Stomach (tissue), 19 donors: ENCODE data around the gene OR1S2. TPM values are rescaled to one million over a fixed set of nuclear protein-coding genes. Genes with fewer than 3 reads are reported as not detected.

ENCODE experiments used
- DNase-seq, 2 donors: peaks; one replicate each; pipeline versions ENCODE4 v3.0.0 to v3.0.0-alpha.2; 2013 to 2019
- H3K27ac ChIP-seq, 5 donors: fragments of 200-600 bp in 4 of 5; sonication (generic) in 4 of 5; one replicate each; pipeline ENCODE4 v1.5.1; 2013 to 2019; ENCODE audit warnings: mild to moderate bottlenecking in 1 of 5, moderate library complexity in 1 of 5
- H3K27me3 ChIP-seq, 3 donors: fragments of 200-600 bp; sonication (generic); one replicate each; pipeline ENCODE4 v1.5.1; 2017 to 2019; ENCODE audit warnings: mixed run types in 1 of 3
- H3K36me3 ChIP-seq, 4 donors: fragments of 200-600 bp; sonication (generic); 1 replicate in 3 of 4; 2 replicates in 1 of 4; pipeline ENCODE4 v1.5.1; 2016 to 2019
- H3K4me1 ChIP-seq, 4 donors: fragments of 200-600 bp; sonication (generic); one replicate each; pipeline ENCODE4 v1.5.1; 2016 to 2019
- H3K4me3 ChIP-seq, 4 donors: fragments of 200-600 bp; sonication (generic) in 3 of 4; one replicate each; pipeline ENCODE4 v1.5.1; 2016 to 2019; ENCODE audit warnings: mild to moderate bottlenecking in 1 of 4
- H3K9me3 ChIP-seq, 4 donors: fragments of 200-600 bp; sonication (generic); one replicate each; pipeline ENCODE4 v1.5.1; 2016 to 2019
- EP300 ChIP-seq: sonication (generic); formaldehyde crosslinking; IDR thresholded peaks from one replicate; pipeline ENCODE4 v1.6.1; 2017; ENCODE audit warnings: antibody characterized with exemption
- POLR2A ChIP-seq, 4 donors: fragments of 450-650 bp; IDR thresholded peaks; one replicate each; pipeline ENCODE4 v1.6.1; 2016; ENCODE audit warnings: antibody characterized with exemption in 4 of 4, control low read depth in 2 of 4, mild to moderate bottlenecking in 1 of 4, moderate library complexity in 1 of 4
- POLR2AphosphoS5 ChIP-seq, 3 donors: sonication (generic); formaldehyde crosslinking; IDR thresholded peaks; one replicate each; pipeline ENCODE4 v1.6.1; 2016; ENCODE audit warnings: antibody characterized with exemption in 3 of 3
- WGBS, 5 donors: extraction: QIAGEN DNeasy Blood & Tissue Kit in 3 of 5; methylation state at CpG; one replicate each; pipeline versions ENCODE4 v1.1.5 to v1.1.7; 2013 to 2018; 5-methylcytosine and 5-hydroxymethylcytosine counted together
- intact Hi-C: fragments of 100-400 bp; cut with DNase I; formaldehyde crosslinking; loops from one replicate; pipeline ENCODE4 v1.15.1; 2023; ENCODE audit warnings: low total_unique reads
- long read RNA-seq, 10 donors: transcript quantifications; one replicate each; lab custom pipeline, GENCODE V29; 2026
- polyA plus RNA-seq, 3 donors: library from polyadenylated mRNA; stranded (reverse); fragments of 200-250 nt; gene quantifications; one replicate each; pipeline ENCODE4 v1.2.3, GENCODE V29; 2013
- total RNA-seq, 5 donors: library from RNA; depleted of rRNA; stranded (reverse); fragments of >200 nt; gene quantifications; one replicate each; pipeline versions ENCODE4 v1.1.0 to v1.2.3, GENCODE V29; 2014 to 2016
- TF ChIP-seq, protein P1 (sequence below), 7 experiments: fragments of 450-650 bp in 4 of 7; fragments of 200-600 bp in 3 of 7; sonication (generic) in 3 of 7; IDR thresholded peaks; one replicate each; pipeline ENCODE4 v1.5.1; 2016 to 2019; ENCODE audit warnings: antibody characterized with exemption in 7 of 7, control low read depth in 2 of 7, mild to moderate bottlenecking in 1 of 7
- donor health status: healthy with polysubstance abuse.
- donor health status: Bipolar disorder and iron deficiency.
- donor health status: healthy.

The OR1S2 gene, protein sequence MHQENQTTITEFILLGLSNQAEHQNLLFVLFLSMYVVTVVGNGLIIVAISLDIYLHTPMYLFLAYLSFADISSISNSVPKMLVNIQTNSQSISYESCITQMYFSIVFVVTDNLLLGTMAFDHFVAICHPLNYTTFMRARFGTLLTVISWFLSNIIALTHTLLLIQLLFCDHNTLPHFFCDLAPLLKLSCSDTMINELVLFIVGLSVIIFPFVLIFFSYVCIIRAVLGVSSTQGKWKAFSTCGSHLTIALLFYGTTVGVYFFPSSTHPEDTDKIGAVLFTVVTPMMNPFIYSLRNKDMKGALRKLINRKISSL
- total RNA-seq (not detected), polyA plus RNA-seq (not detected)
- long read RNA-seq, donor 1: 0 reads
- long read RNA-seq, donor 2: 0 reads
- long read RNA-seq, donor 3: 0 reads
- long read RNA-seq, donor 4: 0 reads
- long read RNA-seq, donor 5: 0 reads
- long read RNA-seq, donor 6: 0 reads
- long read RNA-seq, donor 7: 0 reads
- long read RNA-seq, donor 8: 0 reads
- long read RNA-seq, donor 9: 0 reads
- long read RNA-seq, donor 10: 0 reads

DNA sequence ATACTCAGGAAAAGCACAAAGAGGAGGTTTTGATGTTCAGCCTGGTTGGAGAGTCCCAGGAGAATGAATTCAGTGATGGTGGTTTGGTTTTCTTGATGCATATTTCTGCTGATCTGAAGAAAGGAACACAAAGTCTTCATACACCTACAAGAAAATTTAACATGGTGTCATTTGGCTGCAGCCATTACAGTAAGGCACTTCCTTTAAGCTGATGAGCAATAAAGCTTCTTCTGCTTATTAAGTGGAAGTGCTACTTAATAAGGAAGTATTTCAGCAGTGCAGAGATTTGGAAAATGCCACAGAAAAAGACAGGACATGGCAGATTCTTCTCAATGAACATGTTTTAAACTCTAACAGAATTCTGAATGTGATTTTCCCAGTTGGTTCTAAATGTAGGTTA lies at the start of gene OR1S2:
OR1S2 (minus strand) TSS at position 101 of the 400 bp plus-strand sequence; CDS start at position 101, 0 bp downstream.
- intact Hi-C loops: no loop called here
- no peak within 1 kb of the TSS for H3K4me3 ChIP-seq
- H3K27me3 ChIP-seq: no peaks in the 10 kb centered on the region
- no peak for DNase-seq
- TF ChIP-seq POLR2A (IDR thresholded peaks at IDR 0.05) (no peak), POLR2AphosphoS5 (IDR thresholded peaks at IDR 0.05) (no peak), EP300 (no peak)
- TF ChIP-seq, protein P1, sequence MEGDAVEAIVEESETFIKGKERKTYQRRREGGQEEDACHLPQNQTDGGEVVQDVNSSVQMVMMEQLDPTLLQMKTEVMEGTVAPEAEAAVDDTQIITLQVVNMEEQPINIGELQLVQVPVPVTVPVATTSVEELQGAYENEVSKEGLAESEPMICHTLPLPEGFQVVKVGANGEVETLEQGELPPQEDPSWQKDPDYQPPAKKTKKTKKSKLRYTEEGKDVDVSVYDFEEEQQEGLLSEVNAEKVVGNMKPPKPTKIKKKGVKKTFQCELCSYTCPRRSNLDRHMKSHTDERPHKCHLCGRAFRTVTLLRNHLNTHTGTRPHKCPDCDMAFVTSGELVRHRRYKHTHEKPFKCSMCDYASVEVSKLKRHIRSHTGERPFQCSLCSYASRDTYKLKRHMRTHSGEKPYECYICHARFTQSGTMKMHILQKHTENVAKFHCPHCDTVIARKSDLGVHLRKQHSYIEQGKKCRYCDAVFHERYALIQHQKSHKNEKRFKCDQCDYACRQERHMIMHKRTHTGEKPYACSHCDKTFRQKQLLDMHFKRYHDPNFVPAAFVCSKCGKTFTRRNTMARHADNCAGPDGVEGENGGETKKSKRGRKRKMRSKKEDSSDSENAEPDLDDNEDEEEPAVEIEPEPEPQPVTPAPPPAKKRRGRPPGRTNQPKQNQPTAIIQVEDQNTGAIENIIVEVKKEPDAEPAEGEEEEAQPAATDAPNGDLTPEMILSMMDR (IDR thresholded peaks at IDR 0.05): no peak
- no peaks in the 10 kb centered on the region for H3K4me1 ChIP-seq
- H3K9me3 ChIP-seq: no peaks in the 10 kb centered on the region
- no peak within 1 kb of the TSS for H3K27ac ChIP-seq
- H3K36me3 ChIP-seq: no peaks in the 10 kb centered on the region

DNA sequence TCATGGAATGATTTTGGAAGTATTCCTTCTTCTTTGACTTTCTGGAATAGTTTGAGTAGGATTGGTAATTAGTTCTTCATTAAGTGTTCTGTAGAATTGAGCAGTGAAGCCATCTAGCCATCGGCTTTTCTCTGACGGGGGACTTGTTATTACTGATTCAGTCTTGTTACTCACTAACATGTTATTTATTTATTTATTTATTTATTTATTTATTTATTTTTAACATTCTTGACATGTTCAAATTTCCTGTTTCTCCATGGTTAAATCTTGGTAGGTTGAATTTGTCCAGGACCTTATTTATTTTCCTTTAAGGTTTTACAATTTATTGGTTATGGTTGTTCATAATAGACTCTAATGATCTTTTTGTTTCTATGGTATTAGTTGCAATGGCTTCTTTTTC lies 40.0 kb upstream of the OR1S2 start:
- no peak for DNase-seq
- Histone ChIP-seq H3K9me3 (peaks cover 0 to 18% (median 4%) of the 10 kb centered on the region in 4 donors), H3K27ac (no peak overlapping the region), H3K4me3 (no peak overlapping the region), H3K4me1 (no peaks in the 10 kb centered on the region), H3K27me3 (no peaks in the 10 kb centered on the region), H3K36me3 (no peaks in the 10 kb centered on the region)
- 89 to 97% (median 96%) methylated on average over 2 of the region's 2 CpGs for WGBS, 5 donors
- intact Hi-C loops: no loop called here
- TF ChIP-seq POLR2A (IDR thresholded peaks at IDR 0.05): no peak
- TF ChIP-seq, protein P1 (IDR thresholded peaks at IDR 0.05): no peak
- TF ChIP-seq EP300: no peak

DNA sequence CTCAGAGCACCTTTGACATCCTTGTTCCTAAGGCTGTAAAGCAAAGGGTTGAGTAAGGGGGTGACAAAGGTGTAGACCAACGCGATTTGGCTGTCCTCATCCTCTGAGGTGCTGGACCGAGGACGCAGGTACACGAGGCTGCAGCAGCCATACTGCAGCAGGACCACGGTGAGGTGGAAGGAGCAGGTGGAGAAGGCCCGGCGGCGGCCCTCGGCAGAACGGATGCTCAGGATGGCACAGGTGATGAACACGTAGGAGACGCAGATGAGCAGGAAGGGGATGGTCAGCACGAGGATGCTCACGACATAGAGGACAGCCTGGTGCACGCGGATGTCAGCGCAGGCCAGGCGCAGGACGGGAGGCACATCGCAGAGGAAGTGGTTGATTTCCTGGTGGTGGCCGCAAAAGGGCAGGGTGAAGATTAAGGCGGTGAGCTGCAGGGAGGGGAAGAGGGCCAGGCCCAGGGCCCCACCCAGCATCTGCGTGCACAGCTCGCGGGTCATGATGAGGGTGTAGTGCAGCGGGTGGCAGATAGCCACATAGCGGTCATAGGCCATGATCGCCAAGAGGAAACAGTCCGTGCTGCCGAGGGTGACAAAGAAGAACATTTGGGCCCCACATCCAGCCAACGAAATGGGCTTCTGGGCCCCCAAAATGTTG lies 24.1 kb upstream of the OR1S2 start:
- Histone ChIP-seq H3K27ac (no peak overlapping the region), H3K27me3 (no peaks in the 10 kb centered on the region), H3K36me3 (no peaks in the 10 kb centered on the region), H3K9me3 (peaks cover 0 to 6% (median 0%) of the 10 kb centered on the region in 4 donors), H3K4me3 (no peak overlapping the region), H3K4me1 (no peaks in the 10 kb centered on the region)
- TF ChIP-seq, protein P1 (IDR thresholded peaks at IDR 0.05): no peak
- no peak for TF ChIP-seq POLR2A (IDR thresholded peaks at IDR 0.05)
- no peak for TF ChIP-seq POLR2AphosphoS5 (IDR thresholded peaks at IDR 0.05)
- TF ChIP-seq EP300: no peak
- no peak for DNase-seq
- intact Hi-C loops: no loop called here
- WGBS, 5 donors: 92 to 93% (median 93%) methylated on average over 32 of the region's 32 CpGs

DNA sequence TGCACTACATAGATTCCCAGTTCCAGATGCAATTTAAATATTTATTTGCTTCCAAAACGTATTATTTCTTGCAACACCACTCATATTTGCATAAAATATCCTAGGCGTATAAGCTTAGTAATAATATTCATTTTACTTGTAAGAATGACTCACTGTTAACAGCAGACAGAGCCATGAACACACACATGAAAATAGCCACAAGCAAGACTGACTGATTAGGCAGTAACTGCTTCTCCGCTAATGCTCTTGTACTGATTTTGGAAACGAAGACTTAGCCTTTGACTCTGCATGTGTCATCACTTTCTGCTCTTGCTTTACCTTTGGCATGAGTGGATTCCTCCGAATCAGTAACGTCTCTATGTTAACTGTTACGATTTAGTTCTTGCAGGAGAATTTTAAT lies 18.8 kb upstream of the OR1S2 start:
- intact Hi-C loops: no loop called here
- TF ChIP-seq EP300: no peak
- TF ChIP-seq POLR2AphosphoS5 (IDR thresholded peaks at IDR 0.05): no peak
- TF ChIP-seq, protein P1 (IDR thresholded peaks at IDR 0.05): no peak
- no peak for TF ChIP-seq POLR2A (IDR thresholded peaks at IDR 0.05)
- DNase-seq: no peak
- Histone ChIP-seq H3K36me3 (no peaks in the 10 kb centered on the region), H3K27ac (no peak overlapping the region), H3K4me3 (no peak overlapping the region), H3K27me3 (no peaks in the 10 kb centered on the region), H3K9me3 (no peaks in the 10 kb centered on the region), H3K4me1 (no peaks in the 10 kb centered on the region)
- 72 to 75% (median 74%) methylated on average over 7 of the region's 7 CpGs for WGBS, 5 donors
